ENCODE results near the gene HIBADH.

DNA sequence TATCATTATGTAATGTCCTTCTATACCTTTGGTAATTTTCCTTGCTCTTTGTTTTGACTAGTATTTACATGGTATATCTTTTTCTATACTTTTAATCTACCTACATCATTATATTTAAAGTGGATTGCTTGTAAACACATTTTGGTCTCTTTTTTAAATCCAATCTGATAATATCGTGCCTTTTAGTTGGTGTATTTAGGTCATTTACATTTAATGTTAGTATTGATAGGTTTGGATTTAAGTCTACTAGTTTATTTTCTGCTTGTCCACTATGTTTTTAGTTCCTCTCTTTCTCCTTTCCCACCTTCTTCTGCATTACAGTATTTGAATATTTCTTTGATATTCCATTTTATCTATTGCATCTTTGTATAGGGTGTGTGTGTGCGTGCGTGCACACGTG, 95.4 kb downstream of the HIBADH start:
- no peak for TF ChIP-seq PURB (CRISPR knock-in tag; IDR thresholded peaks at IDR 0.05; ENCODE audit: low read depth)
- TF ChIP-seq, protein P1, sequence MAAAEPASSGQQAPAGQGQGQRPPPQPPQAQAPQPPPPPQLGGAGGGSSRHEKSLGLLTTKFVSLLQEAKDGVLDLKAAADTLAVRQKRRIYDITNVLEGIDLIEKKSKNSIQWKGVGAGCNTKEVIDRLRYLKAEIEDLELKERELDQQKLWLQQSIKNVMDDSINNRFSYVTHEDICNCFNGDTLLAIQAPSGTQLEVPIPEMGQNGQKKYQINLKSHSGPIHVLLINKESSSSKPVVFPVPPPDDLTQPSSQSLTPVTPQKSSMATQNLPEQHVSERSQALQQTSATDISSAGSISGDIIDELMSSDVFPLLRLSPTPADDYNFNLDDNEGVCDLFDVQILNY (CRISPR knock-in tag; IDR thresholded peaks at IDR 0.05), result no peak
- TF ChIP-seq CBFA2T2 (conservative IDR thresholded peaks at IDR 0.05), result no peak
- TF ChIP-seq, protein P2, sequence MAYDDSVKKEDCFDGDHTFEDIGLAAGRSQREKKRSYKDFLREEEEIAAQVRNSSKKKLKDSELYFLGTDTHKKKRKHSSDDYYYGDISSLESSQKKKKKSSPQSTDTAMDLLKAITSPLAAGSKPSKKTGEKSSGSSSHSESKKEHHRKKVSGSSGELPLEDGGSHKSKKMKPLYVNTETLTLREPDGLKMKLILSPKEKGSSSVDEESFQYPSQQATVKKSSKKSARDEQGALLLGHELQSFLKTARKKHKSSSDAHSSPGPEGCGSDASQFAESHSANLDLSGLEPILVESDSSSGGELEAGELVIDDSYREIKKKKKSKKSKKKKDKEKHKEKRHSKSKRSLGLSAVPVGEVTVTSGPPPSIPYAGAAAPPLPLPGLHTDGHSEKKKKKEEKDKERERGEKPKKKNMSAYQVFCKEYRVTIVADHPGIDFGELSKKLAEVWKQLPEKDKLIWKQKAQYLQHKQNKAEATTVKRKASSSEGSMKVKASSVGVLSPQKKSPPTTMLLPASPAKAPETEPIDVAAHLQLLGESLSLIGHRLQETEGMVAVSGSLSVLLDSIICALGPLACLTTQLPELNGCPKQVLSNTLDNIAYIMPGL (CRISPR knock-in tag; IDR thresholded peaks at IDR 0.05), result no peak
- TF ChIP-seq NR3C1 (CRISPR knock-in tag; IDR thresholded peaks at IDR 0.05), result no peak
